A549 (cell line): ENCODE measurements around the gene PARM1. TPM values are rescaled to one million over a fixed set of nuclear protein-coding genes. Genes with fewer than 3 reads are reported as not detected.

Source experiments
- ATAC-seq, 2 experiments: fragments of 200-7000 bp in 1 of 2; fragments of >200 bp in 1 of 2; cut with Nextera tagmentation in 1 of 2; cut with Tn5 transposase in 1 of 2; 3 replicates each; pipeline versions ENCODE4 v1.8.0 to v1.9.1; 2018 to 2020; ENCODE audit warnings: mild to moderate bottlenecking in 1 of 2, moderate library complexity in 1 of 2
- CTCF ChIA-PET: fragments of 300-600 bp; sonication (Branson Sonifier 250); formaldehyde crosslinking; extraction: SDS; loops from one replicate; lab custom pipeline; 2021; ENCODE audit warnings: antibody characterized with exemption, inconsistent platforms; lab: Yijun Ruan, JAX
- POLR2A ChIA-PET: fragments of 350-600 bp; formaldehyde crosslinking; extraction: SDS; loops from one replicate; lab custom pipeline; 2021; ENCODE audit warnings: antibody characterized with exemption, inconsistent platforms; lab: Yijun Ruan, JAX
- DNase-seq, 2 experiments: peaks; one replicate each; pipeline versions ENCODE4 v3.0.0 to v3.0.0-alpha.2; 2011 to 2016; ENCODE audit warnings: low read depth in 1 of 2, low spot score in 1 of 2
- FAIRE-seq: peaks from 2 replicates; lab custom pipeline; 2011; peaks lifted over from hg19 to GRCh38; lab: Jason Lieb, UNC
- H3K27ac ChIP-seq, 2 experiments: fragments of >200 bp; sonication (Bioruptor Twin); formaldehyde crosslinking; 3 replicates each; pipeline ENCODE4 v1.5.1; 2016 to 2017
- H3K4me1 ChIP-seq: fragments of >200 bp; sonication (Bioruptor Twin); formaldehyde crosslinking; 3 replicates; pipeline ENCODE4 v1.6.1; 2016
- H3K4me2 ChIP-seq: fragments of >200 bp; sonication (Bioruptor Twin); formaldehyde crosslinking; 3 replicates; pipeline ENCODE4 v1.6.1; 2016
- H3K4me3 ChIP-seq: fragments of >200 bp; sonication (Bioruptor Twin); formaldehyde crosslinking; 3 replicates; pipeline ENCODE4 v1.5.1; 2016
- H3K9me3 ChIP-seq: fragments of >200 bp; sonication (Bioruptor Twin); formaldehyde crosslinking; 3 replicates; pipeline ENCODE4 v1.6.1; 2016
- ATOH8 ChIP-seq: fragments of 250-450 bp; sonication (Bioruptor Pico); IDR thresholded peaks from 2 replicates; pipeline ENCODE4 v1.5.0; 2020; ENCODE audit warnings: low read depth, mild to moderate bottlenecking, moderate library complexity
- CBX8 ChIP-seq: fragments of 200-600 bp; sonication (generic); IDR thresholded peaks from 2 replicates; pipeline ENCODE4 v1.6.1; 2016
- CEBPB ChIP-seq, 2 experiments: fragments of >200 bp in 1 of 2; sonication (Bioruptor Twin) in 1 of 2; formaldehyde crosslinking in 1 of 2; IDR thresholded peaks; 2 replicates each; pipeline ENCODE4 v1.6.1; 2012 to 2016
- ELK1 ChIP-seq: fragments of 150-350 bp; IDR thresholded peaks from 2 replicates; pipeline ENCODE4 v1.6.1; 2014; ENCODE audit warnings: low read depth, mild to moderate bottlenecking, low read length
- ESRRA ChIP-seq: fragments of 150-350 bp; IDR thresholded peaks from 2 replicates; pipeline ENCODE4 v1.6.1; 2014; ENCODE audit warnings: mild to moderate bottlenecking, low read length, borderline replicate concordance
- FOSB ChIP-seq: fragments of 250-450 bp; sonication (Bioruptor Pico); IDR thresholded peaks from 2 replicates; pipeline ENCODE4 v1.5.0; 2020; ENCODE audit warnings: mild to moderate bottlenecking, moderate library complexity
- FOXS1 ChIP-seq: fragments of 250-450 bp; sonication (Bioruptor Pico); IDR thresholded peaks from 2 replicates; pipeline ENCODE4 v1.5.0; 2020; ENCODE audit warnings: mild to moderate bottlenecking, moderate library complexity
- HDAC2 ChIP-seq: fragments of 200-600 bp; sonication (generic); IDR thresholded peaks from 2 replicates; pipeline ENCODE4 v1.6.1; 2016
- HOXB13 ChIP-seq: fragments of 250-450 bp; sonication (Bioruptor Pico); IDR thresholded peaks from 2 replicates; pipeline ENCODE4 v1.5.0; 2020; ENCODE audit warnings: low read depth, mild to moderate bottlenecking, moderate library complexity
- HOXB5 ChIP-seq: fragments of 250-450 bp; sonication (Bioruptor Pico); IDR thresholded peaks from 2 replicates; pipeline ENCODE4 v1.5.0; 2020; ENCODE audit warnings: mild to moderate bottlenecking, moderate library complexity
- JUN ChIP-seq, 2 experiments: fragments of >200 bp; sonication (Bioruptor Twin); formaldehyde crosslinking; IDR thresholded peaks; 2 replicates in 1 of 2; 3 replicates in 1 of 2; pipeline ENCODE4 v1.6.1; 2016 to 2017
- JUNB ChIP-seq: fragments of >200 bp; sonication (Bioruptor Twin); formaldehyde crosslinking; IDR thresholded peaks from 2 replicates; pipeline ENCODE4 v1.6.1; 2016
- KDM1A ChIP-seq: fragments of 200-600 bp; sonication (generic); IDR thresholded peaks from 2 replicates; pipeline ENCODE4 v1.6.1; 2016; ENCODE audit warnings: low read depth, mild to moderate bottlenecking
- MAFK ChIP-seq: fragments of 450-650 bp; IDR thresholded peaks from 2 replicates; pipeline ENCODE4 v1.6.1; 2014; ENCODE audit not compliant: partially characterized antibody
- NPAS2 ChIP-seq: fragments of 250-450 bp; sonication (Bioruptor Pico); IDR thresholded peaks from 2 replicates; pipeline ENCODE4 v1.8.0; 2022; ENCODE audit warnings: mild to moderate bottlenecking, moderate library complexity, borderline replicate concordance
- POLR2A ChIP-seq: IDR thresholded peaks from 2 replicates; pipeline ENCODE4 v1.6.1; 2012; ENCODE audit warnings: mild to moderate bottlenecking, low read length
- RCOR1 ChIP-seq: fragments of 150-350 bp; IDR thresholded peaks from 2 replicates; pipeline ENCODE4 v1.6.1; 2014; ENCODE audit warnings: antibody characterized with exemption, low read length, low read depth
- RNF2 ChIP-seq: fragments of 200-600 bp; sonication (generic); IDR thresholded peaks from 2 replicates; pipeline ENCODE4 v1.6.1; 2016; ENCODE audit warnings: low read depth, mild to moderate bottlenecking, antibody characterized with exemption, moderate library complexity, borderline replicate concordance
- SREBF2 ChIP-seq: fragments of 450-650 bp; IDR thresholded peaks from 2 replicates; pipeline ENCODE4 v1.6.1; 2014; ENCODE audit warnings: mild to moderate bottlenecking, moderate library complexity
- TFCP2L1 ChIP-seq: fragments of 250-450 bp; sonication (Bioruptor Pico); IDR thresholded peaks from 2 replicates; pipeline ENCODE4 v1.5.0; 2021; ENCODE audit warnings: mild to moderate bottlenecking
- TP53 ChIP-seq: fragments of 250-450 bp; sonication (Bioruptor Pico); IDR thresholded peaks from 2 replicates; pipeline ENCODE4 v1.5.0; 2021; ENCODE audit warnings: mild to moderate bottlenecking, moderate library complexity
- USF2 ChIP-seq: fragments of 450-650 bp; IDR thresholded peaks from 2 replicates; pipeline ENCODE4 v1.6.1; 2014; ENCODE audit warnings: antibody characterized with exemption
- ZC3H11A ChIP-seq: fragments of 450-650 bp; IDR thresholded peaks from 2 replicates; pipeline ENCODE4 v1.6.1; 2014; ENCODE audit warnings: antibody characterized with exemption, mild to moderate bottlenecking
- ZFP36 ChIP-seq: fragments of 450-650 bp; IDR thresholded peaks from 2 replicates; pipeline ENCODE4 v1.6.1; 2014; ENCODE audit warnings: borderline replicate concordance; ENCODE audit not compliant: partially characterized antibody
- WGBS: methylation state at CpG from one replicate; pipeline ENCODE4 v1.1.6; 2017; ENCODE audit errors: missing lambda C conversion rate; 5-methylcytosine and 5-hydroxymethylcytosine counted together
- polyA plus RNA-seq, 4 experiments: library from polyadenylated mRNA; depleted of rRNA in 3 of 4; stranded (reverse); fragments of >200 nt; fragmentation: RNase III in 1 of 4; extraction: RNeasy Plus Mini Kit Qiagen cat#74134 plus additional on column Dnase treatment in 1 of 4; gene quantifications; 2 replicates in 3 of 4; 3 replicates in 1 of 4; pipeline ENCODE4 v1.2.3, GENCODE V29; 2011 to 2017

The PARM1 gene
- polyA plus RNA-seq, 2 of the 4 experiments (the other 2 are of a cell fraction), result 0.37 to 2.5 TPM

DNA sequence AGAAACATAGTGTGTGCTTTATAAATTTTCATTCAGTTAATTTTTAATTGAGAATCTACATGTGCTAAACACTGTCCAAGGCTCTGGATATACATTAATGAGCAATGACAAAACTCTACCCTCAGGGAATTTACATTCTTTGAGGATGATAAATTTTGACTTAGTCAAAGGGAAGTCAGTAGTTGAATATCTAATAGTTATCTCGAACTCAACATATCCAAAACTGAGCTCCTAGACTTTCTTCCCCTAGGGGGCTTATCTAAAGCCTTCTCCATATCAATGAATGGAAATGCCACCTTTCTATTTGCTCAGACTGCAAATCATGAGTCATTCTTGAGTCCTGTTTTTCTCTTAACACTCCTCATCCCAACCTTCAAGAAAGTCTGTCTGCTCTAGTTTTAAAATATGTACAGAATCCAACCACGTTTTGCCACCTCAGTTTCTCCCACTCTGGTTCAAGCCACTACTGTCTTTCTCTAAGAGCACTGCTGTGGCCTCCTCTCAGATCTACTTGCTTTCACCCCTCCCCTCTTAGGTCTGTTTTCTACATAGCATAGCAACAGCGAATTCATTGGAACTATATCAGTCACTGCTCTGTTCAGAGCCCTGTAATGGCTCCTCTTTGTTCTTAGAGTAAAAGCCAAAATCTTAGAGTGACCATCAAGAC is 9.5 kb downstream of the PARM1 start:
- CTCF ChIA-PET, result interaction anchor here (2.0 kb wide), 1 partner anchor 9 kb away, joined by 13 read pairs; the partner anchor contains the start of gene PARM1
- peaks cover 16% of the 10 kb centered on the region; the same call in 2 of the 3 replicates for H3K4me1 ChIP-seq
- H3K4me2 ChIP-seq, result no peak overlapping the region
- WGBS, result 44% methylated on average over 3 of the region's 3 CpGs
- ATAC-seq (no peak), FAIRE-seq (no peak), DNase-seq (no peak)
- no peak overlapping the region for H3K4me3 ChIP-seq
- no peak overlapping the region for H3K27ac ChIP-seq
- H3K9me3 ChIP-seq, result no peaks in the 10 kb centered on the region
- POLR2A ChIA-PET, result no interaction called here
- TF ChIP-seq ZFP36, result no peak
- TF ChIP-seq FOXS1 (CRISPR knock-in tag), result no peak
- no peak for TF ChIP-seq CEBPB (IDR thresholded peaks at IDR 0.05)
- no peak for TF ChIP-seq USF2
- TF ChIP-seq HOXB5 (CRISPR knock-in tag), result no peak
- TF ChIP-seq FOSB (CRISPR knock-in tag), result no peak
- no peak for TF ChIP-seq TFCP2L1 (CRISPR knock-in tag)

DNA sequence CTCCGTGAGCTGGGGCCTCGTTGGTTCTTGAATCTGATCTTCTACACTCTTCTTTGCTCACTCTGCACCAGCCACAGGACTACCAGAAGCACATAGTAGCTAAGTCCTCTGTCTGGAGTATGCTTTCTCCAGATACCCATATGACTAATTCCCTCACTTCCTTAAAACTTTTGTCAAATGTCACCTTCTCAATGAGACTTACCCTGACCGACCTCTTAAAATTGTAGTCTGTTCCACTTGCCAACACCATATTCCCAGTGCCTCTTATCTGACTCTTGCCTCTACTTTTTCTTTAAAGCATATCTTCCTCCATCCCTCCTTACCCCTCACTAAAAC is 10.0 kb downstream of the PARM1 start:
- Histone ChIP-seq H3K4me3 (no peak overlapping the region), H3K4me1 (peaks cover 16% of the 10 kb centered on the region; the same call in 2 of the 3 replicates), H3K27ac (no peak overlapping the region), H3K4me2 (no peak overlapping the region)
- CTCF ChIA-PET, result interaction anchor here (2.0 kb wide), 1 partner anchor 10 kb away, joined by 13 read pairs; the partner anchor contains the start of gene PARM1
- POLR2A ChIA-PET, result no interaction called here
- ATAC-seq, result no peak
- WGBS, result 78% methylated on average over 3 of the region's 3 CpGs
- no peak for TF ChIP-seq TP53 (CRISPR knock-in tag)
- no peak for TF ChIP-seq CEBPB (IDR thresholded peaks at IDR 0.05)
- TF ChIP-seq, all 56 proteins: peak for 0
- H3K9me3 ChIP-seq, result no peaks in the 10 kb centered on the region
- FAIRE-seq (no peak), DNase-seq (no peak)

GRCh38 chr4:74944354-74944793 is 11.5 kb downstream of the PARM1 start:
- ATAC-seq, result peak; percentile 84 to 96
- CTCF ChIA-PET, result interaction anchor here (1.4 kb wide), 1 partner anchor 11 kb away, joined by 5 read pairs; the partner anchor contains the start of gene PARM1

DNA sequence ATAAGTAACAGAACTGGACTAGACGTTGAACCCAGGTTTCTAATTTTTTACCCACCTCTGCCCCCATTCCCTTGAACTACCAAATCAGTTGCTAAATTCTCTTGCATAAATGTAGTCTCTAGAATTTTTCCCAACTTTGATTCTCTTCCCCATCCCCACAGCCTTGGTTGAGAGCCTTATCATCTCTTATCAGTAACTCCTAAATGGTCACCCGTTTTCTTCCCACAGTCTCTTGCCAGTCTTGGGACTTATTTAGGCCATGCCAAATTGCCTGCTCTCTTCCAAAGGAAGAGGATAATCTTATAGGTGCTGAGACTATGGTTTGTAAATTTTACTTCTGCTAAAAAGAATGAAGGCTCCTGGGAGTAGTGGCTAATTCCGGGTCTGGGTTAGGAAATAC is 13.3 kb downstream of the PARM1 start:
- H3K4me2 ChIP-seq, result no peak overlapping the region
- peaks cover 16% of the 10 kb centered on the region; the same call in 2 of the 3 replicates for H3K4me1 ChIP-seq
- no peak overlapping the region for H3K4me3 ChIP-seq
- DNase-seq (no peak), FAIRE-seq (no peak), ATAC-seq (no peak)
- H3K27ac ChIP-seq, result no peak overlapping the region
- TF ChIP-seq KDM1A, result no peak
- no peak for TF ChIP-seq HOXB5 (CRISPR knock-in tag)
- no peak for TF ChIP-seq POLR2A
- no peak for TF ChIP-seq RCOR1
- no peak for TF ChIP-seq HDAC2
- TF ChIP-seq ELK1, result no peak
- no peak for TF ChIP-seq ESRRA
- TF ChIP-seq ZC3H11A, result no peak
- TF ChIP-seq SREBF2, result no peak
- no peak for TF ChIP-seq CBX8
- no peak for TF ChIP-seq ATOH8 (CRISPR knock-in tag)
- TF ChIP-seq NPAS2, result no peak
- ChIA-PET POLR2A (no interaction called here), CTCF (no interaction called here)
- 89% methylated on average over 3 of the region's 3 CpGs for WGBS
- H3K9me3 ChIP-seq, result no peaks in the 10 kb centered on the region

More at GRCh38 chr4:74944354-74944793, 11.5 kb downstream of the PARM1 start:
- FAIRE-seq, result no peak
- TF ChIP-seq JUNB (no peak), JUN (IDR thresholded peaks at IDR 0.05) (no peak), MAFK (no peak), HOXB13 (no peak), RNF2 (no peak)
- TF ChIP-seq, all 56 proteins: peak for 0
- no peaks in the 10 kb centered on the region for H3K9me3 ChIP-seq
- 14% methylated on average over 4 of the region's 6 CpGs for WGBS
- peak; percentile 10 to 92 for DNase-seq
- H3K4me1 ChIP-seq, result peaks cover 16% of the 10 kb centered on the region; the same call in 2 of the 3 replicates
- H3K4me2 ChIP-seq, result peak overlapping the region; percentile 54; the same call in 2 of the 3 replicates
- H3K27ac ChIP-seq, result no peak overlapping the region
- no peak overlapping the region for H3K4me3 ChIP-seq
- POLR2A ChIA-PET, result interaction anchor here (1.3 kb wide), 1 partner anchor 10 kb away, joined by 4 read pairs; no protein-coding TSS in a partner anchor
